GM23338 (cell line): ENCODE results near the gene CEACAM7.

Experiments used
- CREB1 ChIP-seq: fragments of 250-450 bp; sonication (Bioruptor Pico); IDR thresholded peaks from 2 replicates; pipeline ENCODE4 v1.5.0; 2020; ENCODE audit warnings: low read depth, mild to moderate bottlenecking, moderate library complexity
- EZH2 ChIP-seq: fragments of 200-600 bp; sonication (generic); IDR thresholded peaks from one replicate; pipeline ENCODE4 v1.8.0; 2017; ENCODE audit warnings: antibody characterized with exemption, mild to moderate bottlenecking, low read depth; ENCODE audit not compliant: unreplicated experiment
- EZH2phosphoT487 ChIP-seq: fragments of 200-600 bp; sonication (generic); IDR thresholded peaks from one replicate; pipeline ENCODE4 v1.8.1; 2018; ENCODE audit warnings: antibody characterized with exemption; ENCODE audit not compliant: unreplicated experiment
- JUNB ChIP-seq: IDR thresholded peaks from one replicate; pipeline ENCODE4 v1.6.1; 2016; ENCODE audit warnings: antibody characterized with exemption; ENCODE audit not compliant: unreplicated experiment
- NANOG ChIP-seq: IDR thresholded peaks from 2 replicates; pipeline ENCODE4 v1.6.1; 2016; ENCODE audit warnings: antibody characterized with exemption, borderline replicate concordance
- POLR2AphosphoS5 ChIP-seq: IDR thresholded peaks from 2 replicates; pipeline ENCODE4 v1.6.1; 2016; ENCODE audit warnings: antibody characterized with exemption, low read depth
- STAT1 ChIP-seq: IDR thresholded peaks from one replicate; pipeline ENCODE4 v1.6.1; 2016; ENCODE audit warnings: antibody characterized with exemption; ENCODE audit not compliant: unreplicated experiment
- ZNF114 ChIP-seq: fragments of 250-450 bp; sonication (Bioruptor Pico); IDR thresholded peaks from 2 replicates; pipeline ENCODE4 v1.5.0; 2020; ENCODE audit warnings: mild to moderate bottlenecking, moderate library complexity
- TF ChIP-seq, protein P1 (sequence below), 2 experiments: fragments of 200-600 bp in 1 of 2; sonication (generic) in 1 of 2; conservative IDR thresholded peaks; 2 replicates each; pipeline versions ENCODE4 v1.5.1 to v1.6.1; 2016 to 2017; ENCODE audit warnings: antibody characterized with exemption in 2 of 2, low read depth in 2 of 2, mild to moderate bottlenecking in 2 of 2, moderate library complexity in 1 of 2
- TF ChIP-seq, protein P2 (sequence below): IDR thresholded peaks from one replicate; pipeline ENCODE4 v1.6.1; 2018; ENCODE audit warnings: antibody characterized with exemption; ENCODE audit not compliant: unreplicated experiment
- TF ChIP-seq, protein P3 (sequence below): fragments of 250-450 bp; sonication (Bioruptor Pico); IDR thresholded peaks from 2 replicates; pipeline ENCODE4 v1.5.0; 2020; ENCODE audit warnings: mild to moderate bottlenecking, moderate library complexity
- TF ChIP-seq, protein P4 (sequence below): IDR thresholded peaks from 2 replicates; pipeline ENCODE4 v1.6.1; 2016; ENCODE audit warnings: antibody characterized with exemption

DNA sequence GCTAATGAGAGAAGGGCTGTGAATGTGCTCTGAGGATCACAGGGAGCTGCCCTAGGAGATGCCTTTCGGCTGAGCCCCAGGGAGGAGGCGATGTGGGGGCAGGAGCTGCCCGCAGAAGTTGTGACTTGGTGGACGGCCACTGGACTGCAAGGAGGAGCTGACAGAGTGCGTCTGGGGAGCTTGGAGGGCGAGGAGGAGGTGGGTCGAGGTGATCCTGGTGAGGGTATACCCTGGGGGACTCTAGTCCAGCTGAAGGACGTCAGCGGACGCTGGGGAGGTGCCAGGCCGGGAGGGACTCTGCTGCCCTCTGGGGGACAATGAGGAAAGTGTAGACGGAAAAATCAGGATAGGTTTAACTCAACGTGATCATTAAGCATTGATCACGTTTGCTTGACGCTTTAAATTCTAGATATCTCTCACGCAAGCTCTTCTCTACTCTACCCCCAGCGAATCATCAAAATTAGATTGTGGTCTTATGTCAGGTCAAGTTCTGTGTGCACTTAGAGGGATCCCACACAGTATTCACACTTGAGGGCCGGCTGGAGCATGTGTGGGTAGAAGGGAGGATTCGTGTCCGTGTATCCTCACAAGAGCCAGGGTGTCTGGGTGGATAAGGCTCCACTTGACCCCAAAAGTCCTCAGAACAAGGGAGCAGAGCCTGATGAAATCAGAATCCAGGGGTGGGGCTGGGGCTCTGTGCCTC lies 3.3 kb upstream of the CEACAM7 start:
- TF ChIP-seq POLR2AphosphoS5 (no peak), EZH2 (no peak), CREB1 (CRISPR knock-in tag) (no peak), NANOG (no peak), JUNB (no peak), EZH2phosphoT487 (no peak), ZNF114 (CRISPR knock-in tag) (no peak), STAT1 (no peak)
- TF ChIP-seq, protein P1, sequence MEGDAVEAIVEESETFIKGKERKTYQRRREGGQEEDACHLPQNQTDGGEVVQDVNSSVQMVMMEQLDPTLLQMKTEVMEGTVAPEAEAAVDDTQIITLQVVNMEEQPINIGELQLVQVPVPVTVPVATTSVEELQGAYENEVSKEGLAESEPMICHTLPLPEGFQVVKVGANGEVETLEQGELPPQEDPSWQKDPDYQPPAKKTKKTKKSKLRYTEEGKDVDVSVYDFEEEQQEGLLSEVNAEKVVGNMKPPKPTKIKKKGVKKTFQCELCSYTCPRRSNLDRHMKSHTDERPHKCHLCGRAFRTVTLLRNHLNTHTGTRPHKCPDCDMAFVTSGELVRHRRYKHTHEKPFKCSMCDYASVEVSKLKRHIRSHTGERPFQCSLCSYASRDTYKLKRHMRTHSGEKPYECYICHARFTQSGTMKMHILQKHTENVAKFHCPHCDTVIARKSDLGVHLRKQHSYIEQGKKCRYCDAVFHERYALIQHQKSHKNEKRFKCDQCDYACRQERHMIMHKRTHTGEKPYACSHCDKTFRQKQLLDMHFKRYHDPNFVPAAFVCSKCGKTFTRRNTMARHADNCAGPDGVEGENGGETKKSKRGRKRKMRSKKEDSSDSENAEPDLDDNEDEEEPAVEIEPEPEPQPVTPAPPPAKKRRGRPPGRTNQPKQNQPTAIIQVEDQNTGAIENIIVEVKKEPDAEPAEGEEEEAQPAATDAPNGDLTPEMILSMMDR (conservative IDR thresholded peaks at IDR 0.05; ENCODE audit: low read depth in 2 of 2), result peak; percentile 77 to 79
- TF ChIP-seq, protein P2, sequence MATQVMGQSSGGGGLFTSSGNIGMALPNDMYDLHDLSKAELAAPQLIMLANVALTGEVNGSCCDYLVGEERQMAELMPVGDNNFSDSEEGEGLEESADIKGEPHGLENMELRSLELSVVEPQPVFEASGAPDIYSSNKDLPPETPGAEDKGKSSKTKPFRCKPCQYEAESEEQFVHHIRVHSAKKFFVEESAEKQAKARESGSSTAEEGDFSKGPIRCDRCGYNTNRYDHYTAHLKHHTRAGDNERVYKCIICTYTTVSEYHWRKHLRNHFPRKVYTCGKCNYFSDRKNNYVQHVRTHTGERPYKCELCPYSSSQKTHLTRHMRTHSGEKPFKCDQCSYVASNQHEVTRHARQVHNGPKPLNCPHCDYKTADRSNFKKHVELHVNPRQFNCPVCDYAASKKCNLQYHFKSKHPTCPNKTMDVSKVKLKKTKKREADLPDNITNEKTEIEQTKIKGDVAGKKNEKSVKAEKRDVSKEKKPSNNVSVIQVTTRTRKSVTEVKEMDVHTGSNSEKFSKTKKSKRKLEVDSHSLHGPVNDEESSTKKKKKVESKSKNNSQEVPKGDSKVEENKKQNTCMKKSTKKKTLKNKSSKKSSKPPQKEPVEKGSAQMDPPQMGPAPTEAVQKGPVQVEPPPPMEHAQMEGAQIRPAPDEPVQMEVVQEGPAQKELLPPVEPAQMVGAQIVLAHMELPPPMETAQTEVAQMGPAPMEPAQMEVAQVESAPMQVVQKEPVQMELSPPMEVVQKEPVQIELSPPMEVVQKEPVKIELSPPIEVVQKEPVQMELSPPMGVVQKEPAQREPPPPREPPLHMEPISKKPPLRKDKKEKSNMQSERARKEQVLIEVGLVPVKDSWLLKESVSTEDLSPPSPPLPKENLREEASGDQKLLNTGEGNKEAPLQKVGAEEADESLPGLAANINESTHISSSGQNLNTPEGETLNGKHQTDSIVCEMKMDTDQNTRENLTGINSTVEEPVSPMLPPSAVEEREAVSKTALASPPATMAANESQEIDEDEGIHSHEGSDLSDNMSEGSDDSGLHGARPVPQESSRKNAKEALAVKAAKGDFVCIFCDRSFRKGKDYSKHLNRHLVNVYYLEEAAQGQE, result no peak
- TF ChIP-seq, protein P3, sequence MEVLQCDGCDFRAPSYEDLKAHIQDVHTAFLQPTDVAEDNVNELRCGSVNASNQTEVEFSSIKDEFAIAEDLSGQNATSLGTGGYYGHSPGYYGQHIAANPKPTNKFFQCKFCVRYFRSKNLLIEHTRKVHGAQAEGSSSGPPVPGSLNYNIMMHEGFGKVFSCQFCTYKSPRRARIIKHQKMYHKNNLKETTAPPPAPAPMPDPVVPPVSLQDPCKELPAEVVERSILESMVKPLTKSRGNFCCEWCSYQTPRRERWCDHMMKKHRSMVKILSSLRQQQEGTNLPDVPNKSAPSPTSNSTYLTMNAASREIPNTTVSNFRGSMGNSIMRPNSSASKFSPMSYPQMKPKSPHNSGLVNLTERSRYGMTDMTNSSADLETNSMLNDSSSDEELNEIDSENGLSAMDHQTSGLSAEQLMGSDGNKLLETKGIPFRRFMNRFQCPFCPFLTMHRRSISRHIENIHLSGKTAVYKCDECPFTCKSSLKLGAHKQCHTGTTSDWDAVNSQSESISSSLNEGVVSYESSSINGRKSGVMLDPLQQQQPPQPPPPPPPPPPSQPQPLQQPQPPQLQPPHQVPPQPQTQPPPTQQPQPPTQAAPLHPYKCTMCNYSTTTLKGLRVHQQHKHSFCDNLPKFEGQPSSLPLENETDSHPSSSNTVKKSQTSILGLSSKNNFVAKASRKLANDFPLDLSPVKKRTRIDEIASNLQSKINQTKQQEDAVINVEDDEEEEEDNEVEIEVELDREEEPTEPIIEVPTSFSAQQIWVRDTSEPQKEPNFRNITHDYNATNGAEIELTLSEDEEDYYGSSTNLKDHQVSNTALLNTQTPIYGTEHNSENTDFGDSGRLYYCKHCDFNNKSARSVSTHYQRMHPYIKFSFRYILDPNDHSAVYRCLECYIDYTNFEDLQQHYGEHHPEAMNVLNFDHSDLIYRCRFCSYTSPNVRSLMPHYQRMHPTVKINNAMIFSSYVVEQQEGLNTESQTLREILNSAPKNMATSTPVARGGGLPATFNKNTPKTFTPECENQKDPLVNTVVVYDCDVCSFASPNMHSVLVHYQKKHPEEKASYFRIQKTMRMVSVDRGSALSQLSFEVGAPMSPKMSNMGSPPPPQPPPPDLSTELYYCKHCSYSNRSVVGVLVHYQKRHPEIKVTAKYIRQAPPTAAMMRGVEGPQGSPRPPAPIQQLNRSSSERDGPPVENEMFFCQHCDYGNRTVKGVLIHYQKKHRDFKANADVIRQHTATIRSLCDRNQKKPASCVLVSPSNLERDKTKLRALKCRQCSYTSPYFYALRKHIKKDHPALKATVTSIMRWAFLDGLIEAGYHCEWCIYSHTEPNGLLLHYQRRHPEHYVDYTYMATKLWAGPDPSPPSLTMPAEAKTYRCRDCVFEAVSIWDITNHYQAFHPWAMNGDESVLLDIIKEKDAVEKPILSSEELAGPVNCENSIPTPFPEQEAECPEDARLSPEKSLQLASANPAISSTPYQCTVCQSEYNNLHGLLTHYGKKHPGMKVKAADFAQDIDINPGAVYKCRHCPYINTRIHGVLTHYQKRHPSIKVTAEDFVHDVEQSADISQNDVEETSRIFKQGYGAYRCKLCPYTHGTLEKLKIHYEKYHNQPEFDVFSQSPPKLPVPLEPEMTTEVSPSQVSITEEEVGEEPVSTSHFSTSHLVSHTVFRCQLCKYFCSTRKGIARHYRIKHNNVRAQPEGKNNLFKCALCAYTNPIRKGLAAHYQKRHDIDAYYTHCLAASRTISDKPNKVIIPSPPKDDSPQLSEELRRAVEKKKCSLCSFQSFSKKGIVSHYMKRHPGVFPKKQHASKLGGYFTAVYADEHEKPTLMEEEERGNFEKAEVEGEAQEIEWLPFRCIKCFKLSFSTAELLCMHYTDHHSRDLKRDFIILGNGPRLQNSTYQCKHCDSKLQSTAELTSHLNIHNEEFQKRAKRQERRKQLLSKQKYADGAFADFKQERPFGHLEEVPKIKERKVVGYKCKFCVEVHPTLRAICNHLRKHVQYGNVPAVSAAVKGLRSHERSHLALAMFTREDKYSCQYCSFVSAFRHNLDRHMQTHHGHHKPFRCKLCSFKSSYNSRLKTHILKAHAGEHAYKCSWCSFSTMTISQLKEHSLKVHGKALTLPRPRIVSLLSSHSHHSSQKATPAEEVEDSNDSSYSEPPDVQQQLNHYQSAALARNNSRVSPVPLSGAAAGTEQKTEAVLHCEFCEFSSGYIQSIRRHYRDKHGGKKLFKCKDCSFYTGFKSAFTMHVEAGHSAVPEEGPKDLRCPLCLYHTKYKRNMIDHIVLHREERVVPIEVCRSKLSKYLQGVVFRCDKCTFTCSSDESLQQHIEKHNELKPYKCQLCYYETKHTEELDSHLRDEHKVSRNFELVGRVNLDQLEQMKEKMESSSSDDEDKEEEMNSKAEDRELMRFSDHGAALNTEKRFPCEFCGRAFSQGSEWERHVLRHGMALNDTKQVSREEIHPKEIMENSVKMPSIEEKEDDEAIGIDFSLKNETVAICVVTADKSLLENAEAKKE (CRISPR knock-in tag), result no peak
- TF ChIP-seq, protein P4, sequence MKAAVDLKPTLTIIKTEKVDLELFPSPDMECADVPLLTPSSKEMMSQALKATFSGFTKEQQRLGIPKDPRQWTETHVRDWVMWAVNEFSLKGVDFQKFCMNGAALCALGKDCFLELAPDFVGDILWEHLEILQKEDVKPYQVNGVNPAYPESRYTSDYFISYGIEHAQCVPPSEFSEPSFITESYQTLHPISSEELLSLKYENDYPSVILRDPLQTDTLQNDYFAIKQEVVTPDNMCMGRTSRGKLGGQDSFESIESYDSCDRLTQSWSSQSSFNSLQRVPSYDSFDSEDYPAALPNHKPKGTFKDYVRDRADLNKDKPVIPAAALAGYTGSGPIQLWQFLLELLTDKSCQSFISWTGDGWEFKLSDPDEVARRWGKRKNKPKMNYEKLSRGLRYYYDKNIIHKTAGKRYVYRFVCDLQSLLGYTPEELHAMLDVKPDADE, result no peak
